Esophagus squamous epithelium (tissue), 4 donors: ENCODE data around the gene CCNL1.

Experiments used
- POLR2A ChIP-seq, 4 donors: fragments of 450-650 bp; IDR thresholded peaks; one replicate each; pipeline ENCODE4 v1.6.1; 2017; ENCODE audit warnings: antibody characterized with exemption in 4 of 4, mild to moderate bottlenecking in 4 of 4, moderate library complexity in 3 of 4
- TF ChIP-seq, protein P1 (sequence below), 6 experiments: fragments of 450-650 bp in 4 of 6; fragments of 200-600 bp in 2 of 6; sonication (generic) in 2 of 6; IDR thresholded peaks; one replicate each; pipeline ENCODE4 v1.5.1; 2016 to 2019; ENCODE audit warnings: antibody characterized with exemption in 6 of 6, mild to moderate bottlenecking in 4 of 6, moderate library complexity in 4 of 6

GRCh38 chr3:157155591-157155990 is 4.4 kb downstream of the CCNL1 start:
- TF ChIP-seq, protein P1, sequence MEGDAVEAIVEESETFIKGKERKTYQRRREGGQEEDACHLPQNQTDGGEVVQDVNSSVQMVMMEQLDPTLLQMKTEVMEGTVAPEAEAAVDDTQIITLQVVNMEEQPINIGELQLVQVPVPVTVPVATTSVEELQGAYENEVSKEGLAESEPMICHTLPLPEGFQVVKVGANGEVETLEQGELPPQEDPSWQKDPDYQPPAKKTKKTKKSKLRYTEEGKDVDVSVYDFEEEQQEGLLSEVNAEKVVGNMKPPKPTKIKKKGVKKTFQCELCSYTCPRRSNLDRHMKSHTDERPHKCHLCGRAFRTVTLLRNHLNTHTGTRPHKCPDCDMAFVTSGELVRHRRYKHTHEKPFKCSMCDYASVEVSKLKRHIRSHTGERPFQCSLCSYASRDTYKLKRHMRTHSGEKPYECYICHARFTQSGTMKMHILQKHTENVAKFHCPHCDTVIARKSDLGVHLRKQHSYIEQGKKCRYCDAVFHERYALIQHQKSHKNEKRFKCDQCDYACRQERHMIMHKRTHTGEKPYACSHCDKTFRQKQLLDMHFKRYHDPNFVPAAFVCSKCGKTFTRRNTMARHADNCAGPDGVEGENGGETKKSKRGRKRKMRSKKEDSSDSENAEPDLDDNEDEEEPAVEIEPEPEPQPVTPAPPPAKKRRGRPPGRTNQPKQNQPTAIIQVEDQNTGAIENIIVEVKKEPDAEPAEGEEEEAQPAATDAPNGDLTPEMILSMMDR (IDR thresholded peaks at IDR 0.05) = no peak
- no peak for TF ChIP-seq POLR2A (IDR thresholded peaks at IDR 0.05)
